A673 (cell line): ENCODE results near the gene MTX3.

Source experiments
- CTCF ChIP-seq: fragments of 300-800, 200-600 bp; sonication (generic); conservative IDR thresholded peaks from 2 replicates; pipeline ENCODE4 v1.5.1; 2017; ENCODE audit warnings: low read depth, mild to moderate bottlenecking, antibody characterized with exemption, low read length, moderate library complexity, mixed read lengths
- EZH2 ChIP-seq: fragments of 200-600 bp; sonication (generic); IDR thresholded peaks from 2 replicates; pipeline ENCODE4 v1.6.1; 2017; ENCODE audit warnings: borderline replicate concordance, low read depth, mild to moderate bottlenecking, mixed read lengths, antibody characterized with exemption, low read length; ENCODE audit not compliant: poor library complexity, severe bottlenecking

DNA sequence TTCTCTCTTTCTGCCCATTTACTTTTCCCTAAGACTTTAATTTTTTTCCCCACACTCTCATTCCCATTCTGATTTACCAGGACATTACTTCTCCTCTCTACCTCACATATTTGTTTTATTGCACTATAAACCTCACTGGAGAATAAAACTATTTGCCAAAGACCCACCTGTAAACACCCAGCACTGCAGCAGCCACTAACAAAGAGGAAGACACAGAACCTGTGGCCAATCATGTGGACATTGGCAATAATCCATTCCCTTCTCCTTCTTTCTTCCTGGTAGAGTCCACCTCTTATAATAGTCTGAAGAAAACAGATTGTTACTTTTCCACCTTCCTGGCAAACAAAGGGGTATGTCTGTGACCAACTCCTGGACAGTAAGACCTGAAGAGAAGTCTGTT lies 35.8 kb upstream of the MTX3 start:
- TF ChIP-seq CTCF, result no peak
- no peak for TF ChIP-seq EZH2
